HCT116 (cell line): ENCODE results near the gene SPATC1L. TPM values are rescaled to one million over a fixed set of nuclear protein-coding genes. Genes with fewer than 3 reads are reported as not detected.
"Not testable (repeated sequence)": the region's sequence is repeated elsewhere in the genome, so short reads cannot be mapped to it uniquely, and the experiment has no call there.

Source experiments
- ATAC-seq: fragments of 200-7000 bp; cut with Tn5 transposase; 2 replicates; pipeline ENCODE4 v1.9.1; 2020; ENCODE audit warnings: mild to moderate bottlenecking, moderate library complexity
- BruUV-seq: library from RNA; stranded (reverse); fragments of 400-500 nt; replicated peaks from 2 replicates; lab custom pipeline; 2021; lab: Mats Ljungman, UMichigan
- CTCF ChIA-PET: fragments of 300-600 bp; sonication (Branson Sonifier 250); formaldehyde crosslinking; loops from one replicate; lab custom pipeline; 2021; ENCODE audit warnings: antibody characterized with exemption; lab: Charles Lee
- POLR2A ChIA-PET: fragments of 300-600, 350-600 bp; sonication (Branson Sonifier 250); formaldehyde crosslinking; loops from one replicate; lab custom pipeline; 2021; ENCODE audit warnings: antibody characterized with exemption; lab: Charles Lee
- RAD21 ChIA-PET, 2 experiments: fragments of 300-600 bp; sonication (Branson Sonifier 250); formaldehyde crosslinking; loops; one replicate each; lab custom pipeline; 2023; ENCODE audit warnings: low total read pairs in 2 of 2; ENCODE audit not compliant: uncharacterized antibody in 2 of 2, unreplicated experiment in 2 of 2, low non-redundant PET in 1 of 2; lab: Charles Lee
- DNase-seq: peaks from one replicate; pipeline ENCODE4 v3.0.0-alpha.2; 2010; ENCODE audit warnings: low read depth, low spot score
- H2AFZ ChIP-seq: fragments of 200-600 bp; shearing (Covaris generic), sonication (generic); 2 replicates; pipeline ENCODE4 v1.6.1; 2017; ENCODE audit warnings: low read depth, mixed run types, mixed read lengths, antibody characterized with exemption, low read length; ENCODE audit not compliant: poor library complexity, severe bottlenecking
- H3K27ac ChIP-seq: 2 replicates; pipeline ENCODE4 v1.5.1; 2012; ENCODE audit warnings: low read depth, low read length
- H3K27me3 ChIP-seq: fragments of 200-600 bp; sonication (generic); 2 replicates; pipeline ENCODE4 v1.6.1; 2016; ENCODE audit warnings: mixed run types, low read length, mixed read lengths; ENCODE audit not compliant: insufficient read depth
- H3K36me3 ChIP-seq, 2 experiments: fragments of 200-500 bp in 1 of 2; fragments of 200-600 bp in 1 of 2; sonication (Bioruptor generic) in 1 of 2; sonication (generic) in 1 of 2; 2 replicates each; pipeline versions ENCODE4 v1.5.1 to v1.6.1; 2014 to 2016; ENCODE audit warnings: low read length in 2 of 2, inconsistent platforms in 1 of 2, mixed read lengths in 1 of 2, mixed run types in 1 of 2; ENCODE audit not compliant: insufficient read depth in 2 of 2, control insufficient read depth in 1 of 2
- H3K4me1 ChIP-seq, 2 experiments: fragments of 200-600 bp in 1 of 2; sonication (generic) in 1 of 2; 2 replicates each; pipeline versions ENCODE4 v1.5.1 to v1.6.1; 2012 to 2017; ENCODE audit warnings: low read length in 2 of 2, inconsistent platforms in 1 of 2, mild to moderate bottlenecking in 1 of 2, mixed read lengths in 1 of 2, mixed run types in 1 of 2, moderate library complexity in 1 of 2; ENCODE audit not compliant: insufficient read depth in 2 of 2, control insufficient read depth in 1 of 2
- H3K4me2 ChIP-seq: fragments of 200-600 bp; sonication (generic); 2 replicates; pipeline ENCODE4 v1.6.1; 2017; ENCODE audit warnings: mixed run types, low read length, mixed read lengths
- H3K4me3 ChIP-seq, 2 experiments: fragments of 200-600 bp in 1 of 2; sonication (generic) in 1 of 2; replicated peaks in 1 of 2; 2 replicates each; pipeline ENCODE4 v1.5.1; 2011 to 2016; ENCODE audit warnings: low read length in 2 of 2, control low read depth in 1 of 2, low read depth in 1 of 2, mild to moderate bottlenecking in 1 of 2, mixed read lengths in 1 of 2, mixed run types in 1 of 2
- H3K79me2 ChIP-seq: fragments of 200-600 bp; sonication (generic); 2 replicates; pipeline ENCODE4 v1.6.1; 2017; ENCODE audit warnings: mild to moderate bottlenecking, mixed run types, low read length, moderate library complexity, mixed read lengths; ENCODE audit not compliant: insufficient read depth
- H3K9ac ChIP-seq: fragments of 200-600 bp; sonication (generic); 2 replicates; pipeline ENCODE4 v1.6.1; 2016; ENCODE audit warnings: low read length, mixed read lengths
- H3K9me2 ChIP-seq: fragments of 200-600 bp; sonication (generic), shearing (Covaris generic); 2 replicates; pipeline ENCODE4 v1.6.1; 2017; ENCODE audit warnings: mixed run types, mild to moderate bottlenecking, moderate library complexity; ENCODE audit not compliant: insufficient read depth
- H3K9me3 ChIP-seq, 2 experiments: fragments of 200-500 bp in 1 of 2; fragments of 200-600 bp in 1 of 2; sonication (Bioruptor generic) in 1 of 2; sonication (generic) in 1 of 2; 2 replicates each; pipeline ENCODE4 v1.6.1; 2014 to 2017; ENCODE audit warnings: low read length in 2 of 2, mixed read lengths in 2 of 2, inconsistent platforms in 1 of 2, low read depth in 1 of 2, mild to moderate bottlenecking in 1 of 2, mixed run types in 1 of 2, moderate library complexity in 1 of 2; ENCODE audit not compliant: control insufficient read depth in 1 of 2, insufficient read depth in 1 of 2
- H4K20me1 ChIP-seq: fragments of 200-600 bp; sonication (generic), shearing (Covaris generic); 2 replicates; pipeline ENCODE4 v1.6.1; 2017; ENCODE audit warnings: mixed run types, mild to moderate bottlenecking, moderate library complexity; ENCODE audit not compliant: insufficient read depth
- CBX3 ChIP-seq: IDR thresholded peaks from 2 replicates; pipeline ENCODE4 v1.6.1; 2012; ENCODE audit warnings: low read depth
- CEBPB ChIP-seq: IDR thresholded peaks from 2 replicates; pipeline ENCODE4 v1.6.1; 2012; ENCODE audit warnings: low read depth
- ELF1 ChIP-seq: IDR thresholded peaks from 2 replicates; pipeline ENCODE4 v1.6.1; 2012; ENCODE audit warnings: low read depth, borderline replicate concordance
- EZH2phosphoT487 ChIP-seq: fragments of 200-600 bp; IDR thresholded peaks from 2 replicates; pipeline ENCODE4 v1.6.1; 2018; ENCODE audit warnings: antibody characterized with exemption, borderline replicate concordance
- FOSL1 ChIP-seq: IDR thresholded peaks from 2 replicates; pipeline ENCODE4 v1.6.1; 2012; ENCODE audit warnings: low read depth
- JUND ChIP-seq: IDR thresholded peaks from 2 replicates; pipeline ENCODE4 v1.6.1; 2012
- POLR2A ChIP-seq: IDR thresholded peaks from 2 replicates; pipeline ENCODE4 v1.7.0; 2011; ENCODE audit warnings: borderline replicate concordance; ENCODE audit not compliant: insufficient read depth, insufficient read length; ENCODE audit errors: extremely low read depth
- POLR2AphosphoS5 ChIP-seq: IDR thresholded peaks from 2 replicates; pipeline ENCODE4 v1.6.1; 2011; ENCODE audit warnings: mild to moderate bottlenecking, low read depth, low read length, moderate library complexity
- SIN3A ChIP-seq: IDR thresholded peaks from 2 replicates; pipeline ENCODE4 v1.6.1; 2012; ENCODE audit warnings: low read depth
- SP1 ChIP-seq: IDR thresholded peaks from 2 replicates; pipeline ENCODE4 v1.6.1; 2012; ENCODE audit warnings: low read depth
- TCF7L2 ChIP-seq: IDR thresholded peaks from 2 replicates; pipeline ENCODE4 v1.7.0; 2011; ENCODE audit warnings: borderline replicate concordance, inconsistent platforms; ENCODE audit not compliant: insufficient read depth, insufficient read length; ENCODE audit errors: extremely low read depth
- ZFX ChIP-seq: fragments of 450-650 bp; IDR thresholded peaks from 2 replicates; pipeline ENCODE4 v1.6.1; 2017
- intact Hi-C: fragments of 100-400 bp; cut with micrococcal nuclease; formaldehyde crosslinking; loops from 2 replicates; pipeline ENCODE4 v1.10.0; 2022
- total RNA-seq: library from RNA; stranded (reverse); gene quantifications from one replicate; pipeline ENCODE4 v1.2.1, GENCODE V29; 2021; ENCODE audit not compliant: unreplicated experiment
- TF ChIP-seq, protein P1 (sequence below): IDR thresholded peaks from 2 replicates; pipeline ENCODE4 v1.6.1; 2012

Gene SPATC1L
- total RNA-seq, 1 experiment from 2014 or later, result 1.3 TPM

DNA sequence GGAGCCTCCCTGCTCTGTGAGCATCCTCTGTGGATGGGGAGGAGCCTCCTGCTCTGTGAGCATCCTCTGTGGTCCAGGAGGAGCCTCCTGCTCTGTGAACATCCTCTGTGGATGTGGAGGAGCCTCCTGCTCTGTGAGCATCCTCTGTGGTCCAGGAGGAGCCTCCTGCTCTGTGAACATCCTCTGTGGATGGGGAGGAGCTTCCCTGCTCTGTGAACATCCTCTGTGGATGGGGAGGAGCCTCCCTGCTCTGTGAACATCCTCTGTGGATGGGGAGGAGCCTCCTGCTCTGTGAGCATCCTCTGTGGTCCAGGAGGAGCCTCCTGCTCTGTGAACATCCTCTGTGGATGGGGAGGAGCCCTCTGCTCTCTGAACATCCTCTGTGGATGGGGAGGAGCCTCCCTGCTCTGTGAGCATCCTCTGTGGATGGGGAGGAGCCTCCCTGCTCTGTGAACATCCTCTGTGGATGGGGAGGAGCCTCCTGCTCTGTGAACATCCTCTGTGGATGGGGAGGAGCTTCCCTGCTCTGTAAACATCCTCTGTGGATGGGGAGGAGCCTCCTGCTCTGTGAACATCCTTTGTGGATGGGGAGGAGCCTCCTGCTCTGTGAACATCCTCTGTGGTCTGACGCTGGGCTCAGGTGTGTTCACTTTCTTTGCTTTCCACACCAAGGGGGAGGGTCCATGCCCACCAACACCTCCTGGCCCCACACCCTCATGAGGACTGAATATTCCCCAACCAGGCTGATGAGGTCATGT, 13.6 kb downstream of the SPATC1L start:
- H3K27ac ChIP-seq, ATAC-seq, H3K9ac ChIP-seq, H3K36me3 ChIP-seq, H3K79me2 ChIP-seq, H2AFZ ChIP-seq, H3K9me2 ChIP-seq, H3K4me2 ChIP-seq, POLR2A ChIA-PET, H3K4me1 ChIP-seq, H4K20me1 ChIP-seq, CTCF ChIA-PET, DNase-seq, intact Hi-C loops, RAD21 ChIA-PET, H3K4me3 ChIP-seq, H3K9me3 ChIP-seq, BruUV-seq: not testable (repeated sequence)
- peaks cover 35% of the 10 kb centered on the region for H3K27me3 ChIP-seq

DNA sequence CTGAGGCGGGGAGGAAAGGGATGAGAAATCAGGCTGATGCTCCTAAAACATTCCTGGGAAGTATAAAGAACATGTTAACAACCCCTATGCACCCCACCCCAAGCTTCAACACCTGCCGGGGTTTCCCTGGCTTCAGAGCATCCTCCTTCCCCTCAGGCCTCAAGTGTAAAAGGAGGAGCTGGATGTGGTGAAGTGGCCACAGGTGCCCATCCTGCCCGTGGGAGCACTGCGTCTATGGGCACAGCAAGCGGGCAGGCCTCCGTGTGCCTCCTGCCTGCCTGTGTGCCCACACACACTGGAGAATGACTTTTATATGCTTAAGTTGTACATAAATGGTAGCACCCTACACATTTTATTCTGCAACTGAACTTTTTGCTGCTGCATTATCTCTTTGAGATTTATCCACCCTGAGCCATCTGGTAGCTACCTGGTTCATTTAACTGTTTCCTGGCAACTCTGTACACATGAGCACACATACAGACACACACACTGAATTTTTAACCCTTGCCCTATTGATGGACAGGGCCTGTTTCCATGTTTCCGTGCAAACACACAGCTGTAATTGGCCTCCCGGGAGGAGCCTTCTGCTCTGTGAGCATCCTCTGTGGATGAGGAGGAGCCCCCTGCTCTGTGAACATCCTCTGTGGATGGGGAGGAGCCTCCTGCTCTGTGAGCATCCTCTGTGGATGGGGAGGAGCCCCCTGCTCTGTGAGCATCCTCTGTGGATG, 15.4 kb downstream of the SPATC1L start:
- no peaks in the 10 kb centered on the region for H3K4me1 ChIP-seq
- BruUV-seq, result no TSS peak
- no peak overlapping the region for H2AFZ ChIP-seq
- H3K36me3 ChIP-seq, result no peaks in the 10 kb centered on the region
- H3K4me2 ChIP-seq, result no peak overlapping the region
- TF ChIP-seq ZFX (no peak), CEBPB (no peak), CBX3 (no peak), JUND (no peak), FOSL1 (no peak), POLR2AphosphoS5 (no peak), TCF7L2 (no peak), SP1 (no peak), ELF1 (no peak), POLR2A (no peak), EZH2phosphoT487 (no peak), SIN3A (no peak)
- TF ChIP-seq, protein P1, sequence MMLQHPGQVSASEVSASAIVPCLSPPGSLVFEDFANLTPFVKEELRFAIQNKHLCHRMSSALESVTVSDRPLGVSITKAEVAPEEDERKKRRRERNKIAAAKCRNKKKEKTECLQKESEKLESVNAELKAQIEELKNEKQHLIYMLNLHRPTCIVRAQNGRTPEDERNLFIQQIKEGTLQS, result no peak
- TF ChIP-seq, all 23 proteins: peak for 0
- intact Hi-C loops, result no loop called here
- no peak for DNase-seq
- H3K9me2 ChIP-seq, result no peaks in the 10 kb centered on the region
- POLR2A ChIA-PET, result no interaction called here
- CTCF ChIA-PET, result no interaction called here
- H4K20me1 ChIP-seq, result no peaks in the 10 kb centered on the region
- RAD21 ChIA-PET, result no interaction called here
- H3K27ac ChIP-seq, result no peak overlapping the region
- H3K9me3 ChIP-seq, result no peaks in the 10 kb centered on the region
- H3K27me3 ChIP-seq, result peaks cover 23% of the 10 kb centered on the region; the same call in 1 of the 2 replicates
- no peak overlapping the region for H3K4me3 ChIP-seq
- no peak overlapping the region for H3K9ac ChIP-seq
- no peaks in the 10 kb centered on the region for H3K79me2 ChIP-seq
- no peak for ATAC-seq
